ENCODE measurements around the gene PODNL1.

DNA sequence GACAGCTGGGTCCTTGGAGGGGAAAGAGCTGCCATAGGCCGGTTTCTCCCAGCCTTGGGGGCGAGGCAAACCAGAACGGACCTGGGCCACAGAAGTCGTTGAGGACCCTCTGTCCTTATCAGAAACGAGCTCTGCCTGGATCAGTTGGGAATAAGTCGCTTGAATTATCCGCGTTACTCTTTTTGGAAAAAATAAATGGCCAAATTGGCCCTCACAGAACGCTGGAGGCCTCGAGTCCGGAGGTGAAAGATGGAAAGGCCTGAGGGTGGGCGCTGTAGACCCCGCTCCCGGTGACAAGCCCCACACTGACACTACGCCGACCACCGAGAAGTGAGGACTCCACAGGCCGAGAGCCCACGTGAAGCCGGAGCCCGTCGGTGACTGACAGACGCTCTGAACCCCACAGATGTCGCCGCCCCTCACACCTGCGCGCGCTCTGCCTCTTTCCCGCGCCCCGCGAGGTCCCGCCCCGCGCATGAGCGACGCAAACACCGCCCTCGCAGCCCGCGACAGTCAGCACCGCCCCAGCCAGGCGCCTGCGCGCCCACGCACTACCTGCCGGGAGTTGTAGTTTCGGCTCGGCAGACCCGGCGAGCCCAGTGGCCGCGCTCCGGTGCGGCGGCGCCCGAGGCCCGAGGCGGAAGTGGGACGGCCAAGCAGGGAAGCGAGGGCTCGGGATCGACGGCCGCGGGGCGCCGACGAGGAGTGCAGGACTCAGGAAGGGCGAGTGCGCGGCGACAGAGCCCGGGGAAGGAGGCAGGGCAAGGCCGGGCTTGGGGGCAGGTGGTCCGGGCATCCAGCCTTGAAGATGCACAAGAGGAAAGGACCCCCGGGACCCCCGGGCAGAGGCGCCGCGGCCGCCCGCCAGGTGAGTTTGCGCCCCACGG lies 32.3 kb downstream of the PODNL1 start, which contains the start of the genes BRME1 and CC2D1A:
- TF ChIP-seq POLR2A (IDR thresholded peaks at IDR 0.05), result peak in 1 of 4 donors; percentile 35
- TF ChIP-seq, protein P1, sequence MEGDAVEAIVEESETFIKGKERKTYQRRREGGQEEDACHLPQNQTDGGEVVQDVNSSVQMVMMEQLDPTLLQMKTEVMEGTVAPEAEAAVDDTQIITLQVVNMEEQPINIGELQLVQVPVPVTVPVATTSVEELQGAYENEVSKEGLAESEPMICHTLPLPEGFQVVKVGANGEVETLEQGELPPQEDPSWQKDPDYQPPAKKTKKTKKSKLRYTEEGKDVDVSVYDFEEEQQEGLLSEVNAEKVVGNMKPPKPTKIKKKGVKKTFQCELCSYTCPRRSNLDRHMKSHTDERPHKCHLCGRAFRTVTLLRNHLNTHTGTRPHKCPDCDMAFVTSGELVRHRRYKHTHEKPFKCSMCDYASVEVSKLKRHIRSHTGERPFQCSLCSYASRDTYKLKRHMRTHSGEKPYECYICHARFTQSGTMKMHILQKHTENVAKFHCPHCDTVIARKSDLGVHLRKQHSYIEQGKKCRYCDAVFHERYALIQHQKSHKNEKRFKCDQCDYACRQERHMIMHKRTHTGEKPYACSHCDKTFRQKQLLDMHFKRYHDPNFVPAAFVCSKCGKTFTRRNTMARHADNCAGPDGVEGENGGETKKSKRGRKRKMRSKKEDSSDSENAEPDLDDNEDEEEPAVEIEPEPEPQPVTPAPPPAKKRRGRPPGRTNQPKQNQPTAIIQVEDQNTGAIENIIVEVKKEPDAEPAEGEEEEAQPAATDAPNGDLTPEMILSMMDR (IDR thresholded peaks at IDR 0.05), result peak in 1 of 7 experiments; percentile 14
- TF ChIP-seq POLR2AphosphoS5 (IDR thresholded peaks at IDR 0.05), result peak; percentile 57 to 92 (median 81)
- TF ChIP-seq EP300 (IDR thresholded peaks at IDR 0.05), result no peak
